Mucosa of rectum (tissue), 2 donors: Measurements from ENCODE around the gene POP4.

ENCODE experiments used
- H3K27ac ChIP-seq, 2 donors: one replicate each; pipeline ENCODE4 v1.7.0; 2013; ENCODE audit warnings: inconsistent platforms in 2 of 2, low read depth in 2 of 2, low read length in 2 of 2
- H3K27me3 ChIP-seq, 2 donors: one replicate each; pipeline ENCODE4 v1.7.0; 2013; ENCODE audit warnings: low read length in 2 of 2; ENCODE audit not compliant: control insufficient read depth in 2 of 2, insufficient read depth in 2 of 2
- H3K36me3 ChIP-seq, 2 donors: one replicate each; pipeline ENCODE4 v1.7.0; 2013; ENCODE audit warnings: low read length in 2 of 2; ENCODE audit not compliant: control insufficient read depth in 2 of 2, insufficient read depth in 2 of 2
- H3K4me1 ChIP-seq, 2 donors: one replicate each; pipeline ENCODE4 v1.7.0; 2013; ENCODE audit warnings: low read length in 2 of 2, mild to moderate bottlenecking in 1 of 2; ENCODE audit not compliant: control insufficient read depth in 2 of 2, insufficient read depth in 2 of 2
- H3K4me3 ChIP-seq, 2 donors: one replicate each; pipeline ENCODE4 v1.7.0; 2013; ENCODE audit warnings: low read length in 2 of 2
- H3K9ac ChIP-seq, 2 donors: one replicate each; pipeline ENCODE4 v1.7.0; 2013; ENCODE audit warnings: low read length in 2 of 2, low read depth in 1 of 2, mild to moderate bottlenecking in 1 of 2
- H3K9me3 ChIP-seq, 2 donors: one replicate each; pipeline ENCODE4 v1.7.0; 2013; ENCODE audit warnings: low read length in 2 of 2; ENCODE audit not compliant: control insufficient read depth in 2 of 2
- donor health status: healthy.
- donor health status: Normal muscosa, but diverticular disease.

The POP4 gene

DNA sequence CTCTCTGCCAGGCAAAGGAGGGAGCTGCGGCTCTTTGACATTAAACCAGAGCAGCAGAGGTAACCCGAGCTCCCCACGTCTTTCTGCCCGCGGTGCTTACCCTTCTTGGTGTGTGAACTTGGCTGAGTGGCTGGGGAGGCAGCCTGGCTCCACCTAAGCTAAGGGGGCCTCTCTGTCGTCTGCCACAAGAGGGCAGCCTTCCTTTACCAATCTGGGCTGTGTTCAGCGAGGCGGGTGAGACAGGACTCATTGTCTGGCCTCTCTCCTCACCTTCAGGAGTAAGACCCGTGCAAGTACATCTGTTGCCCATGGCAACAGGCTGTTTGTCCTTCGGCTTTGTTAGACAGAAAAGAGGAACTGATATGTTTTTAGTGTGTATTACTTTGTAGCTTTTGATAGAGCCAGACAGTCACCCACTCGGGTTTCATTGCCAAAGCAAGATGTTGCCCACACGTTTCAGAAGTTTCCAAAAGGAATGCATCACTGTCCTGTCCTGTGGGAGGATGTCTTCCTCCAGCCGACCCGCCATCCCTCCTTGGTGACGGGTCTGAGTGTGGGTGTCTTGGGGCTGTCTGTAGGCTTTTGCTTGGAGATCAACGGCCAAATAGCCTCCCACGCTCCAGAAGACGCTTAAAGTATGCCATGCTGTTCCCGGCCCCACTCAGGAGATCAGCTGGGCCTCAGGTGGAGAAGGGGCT, 4.6 kb downstream of the POP4 start:
- Histone ChIP-seq H3K27ac (no peak overlapping the region), H3K36me3 (peaks cover 47 to 51% of the 10 kb centered on the region in 2 donors)

DNA sequence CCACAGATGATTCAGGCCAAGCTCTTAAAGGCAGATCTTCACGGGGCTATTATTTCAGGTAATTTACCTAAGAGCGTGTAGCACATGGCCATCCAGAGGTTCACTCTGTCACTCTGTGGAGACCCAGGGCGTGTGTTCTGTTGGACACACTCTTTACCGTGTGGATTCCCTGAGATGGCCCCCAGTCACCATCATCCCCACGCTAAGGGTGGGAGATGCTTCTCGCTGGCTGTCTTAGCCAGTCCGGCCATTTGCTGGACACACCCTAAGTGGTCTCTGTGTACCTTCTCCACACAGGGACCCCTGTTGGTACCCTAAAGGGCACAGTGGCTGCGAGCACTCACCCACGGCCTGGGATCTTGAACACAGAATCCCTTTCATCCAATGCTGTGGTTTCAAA, 6.0 kb downstream of the POP4 start:
- Histone ChIP-seq H3K36me3 (peaks cover 56 to 59% of the 10 kb centered on the region in 2 donors), H3K9me3 (no peaks in the 10 kb centered on the region), H3K4me3 (no peak overlapping the region), H3K27ac (no peak overlapping the region), H3K27me3 (no peaks in the 10 kb centered on the region), H3K4me1 (no peaks in the 10 kb centered on the region), H3K9ac (no peak overlapping the region)

More for the DNA sequence above, 4.6 kb downstream of the POP4 start:
- no peak overlapping the region for H3K4me3 ChIP-seq
- H3K9me3 ChIP-seq: no peaks in the 10 kb centered on the region
- H3K9ac ChIP-seq: no peak overlapping the region
- H3K4me1 ChIP-seq: peaks cover 5 to 6% of the 10 kb centered on the region in 2 donors
- H3K27me3 ChIP-seq: no peaks in the 10 kb centered on the region

DNA sequence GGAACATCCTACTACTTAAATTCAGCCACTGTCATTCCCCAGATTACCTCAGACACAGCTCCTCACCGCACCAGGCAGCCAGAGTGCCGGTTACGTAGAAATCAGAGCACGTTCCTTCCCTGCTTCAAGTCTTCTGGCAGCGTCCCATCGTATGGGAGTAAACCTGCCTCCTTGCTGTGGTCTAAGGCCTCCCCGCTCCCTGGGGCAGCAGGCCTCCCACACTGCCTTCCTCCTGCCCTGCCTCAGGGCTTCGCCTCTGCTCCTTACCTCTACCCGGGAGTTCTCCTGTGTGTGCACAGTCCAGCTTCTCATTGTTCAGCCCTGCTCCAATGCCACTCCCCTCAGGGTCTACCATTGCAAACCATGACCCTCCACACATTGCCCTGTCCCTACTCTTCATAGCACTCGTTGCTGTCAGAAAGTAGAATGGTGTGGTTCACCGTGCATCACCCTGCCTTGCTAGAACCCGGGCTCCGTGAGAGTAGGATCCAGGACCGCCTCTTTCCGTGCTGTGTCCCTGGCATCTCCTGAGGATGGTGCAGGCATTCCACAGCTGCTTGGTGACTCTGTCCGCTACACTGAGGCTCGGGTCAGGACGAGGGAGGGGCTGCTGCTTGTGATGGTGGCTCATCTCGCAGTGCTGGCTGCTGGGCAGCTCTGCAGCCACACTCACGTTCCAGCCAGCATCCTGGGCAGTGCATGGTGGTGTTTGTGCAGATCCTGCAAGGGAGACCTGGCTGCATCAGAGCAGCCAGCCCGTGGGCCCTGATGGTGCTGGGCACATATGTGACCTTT, 6.9 kb downstream of the POP4 start:
- Histone ChIP-seq H3K4me3 (no peak overlapping the region), H3K36me3 (peaks cover 56 to 59% of the 10 kb centered on the region in 2 donors), H3K9me3 (no peaks in the 10 kb centered on the region), H3K4me1 (no peaks in the 10 kb centered on the region), H3K27me3 (no peaks in the 10 kb centered on the region), H3K9ac (no peak overlapping the region), H3K27ac (no peak overlapping the region)

DNA sequence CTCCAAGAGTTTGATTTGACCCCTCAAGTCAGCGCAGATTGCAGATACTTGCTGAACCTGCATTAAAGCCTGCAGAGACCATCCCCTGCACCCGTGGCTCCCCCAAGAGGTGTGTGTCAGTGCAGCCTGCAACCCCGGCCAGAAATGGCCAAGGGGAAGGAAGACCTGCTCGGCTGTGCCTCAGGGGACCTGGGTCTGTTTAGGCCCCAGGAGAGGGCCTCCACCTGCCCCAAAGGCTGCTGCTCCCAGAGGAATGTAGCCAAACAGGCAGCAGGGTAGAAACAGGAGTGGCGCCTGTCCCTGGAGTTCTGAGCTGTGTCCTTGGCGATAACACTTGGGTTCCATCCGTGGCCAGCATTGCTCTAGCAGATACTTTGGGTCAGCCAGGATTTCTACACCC, 8.0 kb downstream of the POP4 start:
- no peaks in the 10 kb centered on the region for H3K9me3 ChIP-seq
- H3K27me3 ChIP-seq: no peaks in the 10 kb centered on the region
- no peak overlapping the region for H3K9ac ChIP-seq
- H3K36me3 ChIP-seq: peaks cover 52 to 53% of the 10 kb centered on the region in 2 donors
- H3K4me3 ChIP-seq: no peak overlapping the region
- H3K4me1 ChIP-seq: no peaks in the 10 kb centered on the region
- no peak overlapping the region for H3K27ac ChIP-seq

DNA sequence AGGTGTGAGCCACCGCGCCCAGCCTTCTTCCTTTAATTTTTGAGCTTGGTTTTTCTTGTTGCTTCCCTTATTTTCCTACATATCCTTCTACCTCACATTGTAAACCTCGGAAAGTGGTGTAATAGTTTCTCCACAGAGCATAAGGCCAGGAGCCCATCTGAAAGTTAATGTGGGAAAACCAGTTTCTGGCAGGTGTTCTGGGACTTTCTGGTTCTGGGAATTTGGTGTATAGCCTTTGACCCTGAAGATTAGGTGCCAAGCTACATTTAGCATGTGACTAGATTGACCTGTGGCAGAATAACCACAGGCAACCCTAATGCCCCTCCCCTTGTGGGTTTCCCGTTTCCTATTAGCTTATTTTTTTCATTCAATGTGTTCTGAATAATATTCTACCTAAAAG, 8.7 kb downstream of the POP4 start:
- H3K9me3 ChIP-seq: no peaks in the 10 kb centered on the region
- H3K4me1 ChIP-seq: no peaks in the 10 kb centered on the region
- peaks cover 48 to 50% of the 10 kb centered on the region in 2 donors for H3K36me3 ChIP-seq
- no peak overlapping the region for H3K9ac ChIP-seq
- no peak overlapping the region for H3K27ac ChIP-seq
- H3K27me3 ChIP-seq: no peaks in the 10 kb centered on the region
- H3K4me3 ChIP-seq: no peak overlapping the region

DNA sequence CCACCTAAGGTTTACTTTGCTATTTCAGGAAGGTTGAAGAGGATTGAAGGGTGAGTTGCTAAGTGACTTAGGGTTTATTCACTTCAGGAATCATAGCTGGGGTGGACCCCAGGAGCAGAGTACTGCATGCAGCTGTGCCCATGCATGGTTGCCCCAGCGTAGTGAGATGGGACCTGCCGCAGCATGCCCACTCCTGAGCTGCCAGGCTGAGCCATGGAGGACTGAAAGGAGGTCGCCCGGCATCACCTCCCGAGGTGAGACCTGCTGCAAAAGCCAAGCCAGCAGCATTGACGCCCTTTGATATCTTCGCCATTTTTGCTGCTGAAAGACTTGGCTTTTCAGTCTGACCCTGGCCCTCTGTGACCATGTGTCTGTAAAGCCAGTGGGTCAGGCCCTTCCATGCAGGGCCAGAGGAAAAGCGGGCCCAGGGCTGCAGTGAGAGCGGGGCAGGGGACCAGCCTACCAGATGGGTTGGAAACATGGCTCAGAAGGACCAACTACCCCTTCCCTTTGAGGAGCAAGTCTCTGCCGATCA, 9.9 kb downstream of the POP4 start:
- no peak overlapping the region for H3K9ac ChIP-seq
- H3K9me3 ChIP-seq: no peaks in the 10 kb centered on the region
- H3K27me3 ChIP-seq: no peaks in the 10 kb centered on the region
- no peak overlapping the region for H3K4me3 ChIP-seq
- peaks cover 45 to 47% of the 10 kb centered on the region in 2 donors for H3K36me3 ChIP-seq
- no peaks in the 10 kb centered on the region for H3K4me1 ChIP-seq
- H3K27ac ChIP-seq: no peak overlapping the region

DNA sequence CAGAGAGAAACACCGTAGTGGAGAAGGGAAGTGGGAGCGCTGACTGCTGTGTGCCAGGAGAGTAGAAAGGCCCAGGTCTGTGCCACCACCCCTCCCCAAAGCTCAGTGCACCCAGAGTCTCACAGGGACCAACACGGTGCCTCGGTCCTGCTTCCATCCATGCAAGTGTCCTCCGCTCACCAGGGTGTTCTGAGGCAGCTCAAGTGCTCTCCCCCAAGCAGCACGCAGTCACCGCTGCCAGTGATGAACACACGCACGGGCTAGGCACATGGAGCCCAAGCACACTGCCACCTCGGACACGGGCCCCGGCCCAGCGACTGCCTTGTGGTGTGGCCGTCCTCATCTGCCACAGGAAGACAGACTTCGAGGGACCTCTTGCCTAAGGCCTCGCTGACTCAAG, 10.5 kb downstream of the POP4 start:
- Histone ChIP-seq H3K27me3 (no peaks in the 10 kb centered on the region), H3K4me1 (no peaks in the 10 kb centered on the region), H3K27ac (no peak overlapping the region), H3K9ac (no peak overlapping the region), H3K4me3 (no peak overlapping the region), H3K9me3 (no peaks in the 10 kb centered on the region), H3K36me3 (peaks cover 39 to 41% of the 10 kb centered on the region in 2 donors)

DNA sequence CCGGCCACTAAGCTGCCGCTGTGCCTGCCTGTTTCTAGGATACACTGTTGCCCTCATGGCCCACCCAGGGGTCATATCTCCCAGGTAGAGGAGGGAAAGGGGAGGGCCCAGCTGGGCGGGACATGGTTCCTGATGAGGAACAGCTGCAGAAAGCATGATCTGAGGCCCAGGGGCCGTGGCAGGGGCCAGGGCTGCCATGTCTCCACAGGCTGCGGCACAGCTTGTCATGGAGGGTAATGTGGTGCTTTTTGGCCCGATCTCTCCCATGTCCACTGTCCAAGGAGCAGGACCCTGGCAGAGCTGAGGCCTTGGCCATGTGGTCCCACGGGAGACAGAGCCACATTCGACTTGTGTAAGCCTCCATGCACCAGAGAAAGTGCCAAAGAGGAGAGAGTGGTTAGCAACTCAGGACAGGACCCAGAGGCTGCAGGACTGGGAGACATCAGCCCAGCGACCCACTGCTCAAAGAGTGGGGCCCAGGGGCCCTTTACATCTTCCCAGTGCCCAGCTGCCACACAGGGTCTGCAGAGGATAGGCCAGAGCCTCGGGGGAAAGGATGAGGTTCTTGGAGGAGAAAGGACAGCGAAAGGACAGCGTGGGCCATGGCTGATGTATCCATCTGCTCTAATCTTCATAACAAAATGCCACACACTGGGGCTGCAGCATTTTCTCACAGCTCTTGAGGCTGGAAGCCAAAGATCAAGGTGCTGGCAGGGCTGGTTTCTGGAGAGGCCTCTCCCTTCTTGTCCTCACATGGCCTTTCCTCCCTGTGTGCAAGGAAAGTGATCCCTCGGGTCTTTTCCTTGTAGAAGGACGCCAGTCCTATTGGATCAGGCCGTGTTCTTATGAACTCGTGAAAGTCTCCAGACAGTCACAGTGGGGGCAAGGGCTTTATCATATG, 11.5 kb downstream of the POP4 start:
- no peaks in the 10 kb centered on the region for H3K4me1 ChIP-seq
- no peaks in the 10 kb centered on the region for H3K9me3 ChIP-seq
- H3K4me3 ChIP-seq: no peak overlapping the region
- H3K36me3 ChIP-seq: peaks cover 29 to 31% of the 10 kb centered on the region in 2 donors
- H3K27ac ChIP-seq: no peak overlapping the region
- H3K27me3 ChIP-seq: no peaks in the 10 kb centered on the region
- H3K9ac ChIP-seq: no peak overlapping the region

DNA sequence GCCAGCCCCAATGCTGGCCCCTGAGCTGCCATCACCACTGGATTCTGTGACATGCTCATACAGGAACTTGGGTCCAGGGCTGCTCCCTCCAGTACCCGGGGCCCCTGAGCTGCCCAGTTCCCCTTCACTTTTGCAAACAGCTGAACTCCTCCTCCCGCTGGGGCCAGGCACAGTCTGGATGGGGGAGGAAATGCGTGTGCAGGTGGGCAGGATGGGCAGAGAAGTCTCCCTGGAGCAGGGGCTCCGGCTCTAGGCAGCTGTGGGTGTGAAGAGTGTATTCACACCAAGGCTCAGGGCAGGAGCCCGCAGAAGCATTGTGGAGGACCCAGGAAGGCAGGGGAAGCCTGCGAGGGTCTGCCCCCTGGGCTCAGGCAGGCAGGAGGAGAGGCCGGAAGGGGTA, 12.4 kb downstream of the POP4 start:
- H3K4me1 ChIP-seq: no peaks in the 10 kb centered on the region
- H3K27ac ChIP-seq: no peak overlapping the region
- no peak overlapping the region for H3K9ac ChIP-seq
- peaks cover 21 to 23% of the 10 kb centered on the region in 2 donors for H3K36me3 ChIP-seq
- no peaks in the 10 kb centered on the region for H3K27me3 ChIP-seq
- H3K4me3 ChIP-seq: no peak overlapping the region
- no peaks in the 10 kb centered on the region for H3K9me3 ChIP-seq
